Prostate gland (tissue), 2 donors: ENCODE results near the gene NKD2. TPM values are rescaled to one million over a fixed set of nuclear protein-coding genes. Genes with fewer than 3 reads are reported as not detected.

Experiments used
- DNase-seq: peaks from one replicate; pipeline ENCODE4 v3.0.0-alpha.2; 2019; ENCODE audit warnings: low spot score
- H3K27ac ChIP-seq, 2 donors: fragments of 200-600 bp; sonication (generic); 2 replicates each; pipeline ENCODE4 v1.5.1; 2017 to 2019
- H3K27me3 ChIP-seq: fragments of 200-600 bp; sonication (generic); replicated peaks from 2 replicates; pipeline ENCODE4 v1.5.1; 2019; ENCODE audit not compliant: insufficient read depth
- H3K36me3 ChIP-seq, 2 donors: fragments of 200-600 bp; sonication (generic); 1 replicate in 1 of 2; 2 replicates in 1 of 2; pipeline versions ENCODE4 v1.5.1 to v1.8.1; 2017 to 2019
- H3K4me1 ChIP-seq: fragments of 200-600 bp; sonication (generic); replicated peaks from 2 replicates; pipeline ENCODE4 v1.5.1; 2019
- H3K4me3 ChIP-seq, 2 donors: fragments of 200-600 bp; sonication (generic); 2 replicates each; pipeline ENCODE4 v1.5.1; 2017 to 2019
- H3K9me3 ChIP-seq: fragments of 200-600 bp; sonication (generic); 2 replicates; pipeline ENCODE4 v1.5.1; 2017
- CTCF ChIP-seq, 4 experiments: fragments of 200-600 bp in 2 of 4; fragments of 450-650 bp in 2 of 4; sonication (generic) in 2 of 4; IDR thresholded peaks; 1 replicate in 3 of 4; 2 replicates in 1 of 4; pipeline ENCODE4 v1.5.1; 2016 to 2019; ENCODE audit warnings: antibody characterized with exemption in 4 of 4, mild to moderate bottlenecking in 2 of 4, moderate library complexity in 2 of 4
- POLR2A ChIP-seq: fragments of 450-650 bp; IDR thresholded peaks from one replicate; pipeline ENCODE4 v1.6.1; 2016; ENCODE audit warnings: antibody characterized with exemption, mild to moderate bottlenecking
- POLR2AphosphoS5 ChIP-seq: sonication (generic); formaldehyde crosslinking; IDR thresholded peaks from one replicate; pipeline ENCODE4 v1.6.1; 2017; ENCODE audit warnings: antibody characterized with exemption
- WGBS: methylation state at CpG from one replicate; pipeline ENCODE4 v1.1.5; 2018; 5-methylcytosine and 5-hydroxymethylcytosine counted together
- intact Hi-C: fragments of 100-400 bp; cut with DNase I; formaldehyde crosslinking; loops from one replicate; pipeline ENCODE4 v1.14.2; 2022
- total RNA-seq, 2 donors: library from RNA; depleted of rRNA; stranded (reverse); fragments of >200 nt; gene quantifications; one replicate each; pipeline ENCODE4 v1.1.0, GENCODE V29; 2016

The NKD2 gene
- total RNA-seq, 2 donors from 2014 or later: 2.9 to 22.1 TPM

- intact Hi-C loops: no loop called here
- no peaks in the 10 kb centered on the region for H3K36me3 ChIP-seq
- 40% methylated on average over 14 of the region's 14 CpGs for whole genome bisulfite sequencing
- no peaks in the 10 kb centered on the region for H3K27me3 ChIP-seq
- no peaks in the 10 kb centered on the region for H3K4me1 ChIP-seq
- H3K9me3 ChIP-seq: no peaks in the 10 kb centered on the region
- no peak for DNase-seq
- TF ChIP-seq CTCF (IDR thresholded peaks at IDR 0.05) (peak in 2 of 4 experiments; percentile 9 to 40), POLR2AphosphoS5 (no peak)
- no peak overlapping the region for H3K4me3 ChIP-seq
- H3K27ac ChIP-seq: no peak overlapping the region
These were observed 18.6 kb upstream of the NKD2 start for GRCh38 chr5:989961-990530.

GRCh38 chr5:991472-992267, 16.9 kb upstream of the NKD2 start:
- no peaks in the 10 kb centered on the region for H3K36me3 ChIP-seq
- DNase-seq: peak; percentile 3
- WGBS: 88% methylated on average over 12 of the region's 12 CpGs

GRCh38 chr5:994272-994607, 14.4 kb upstream of the NKD2 start:
- H3K4me3 ChIP-seq: no peak overlapping the region
- H3K27me3 ChIP-seq: no peaks in the 10 kb centered on the region
- no peak overlapping the region for H3K27ac ChIP-seq
- DNase-seq: no peak
- TF ChIP-seq CTCF (IDR thresholded peaks at IDR 0.05) (no peak), POLR2A (no peak), POLR2AphosphoS5 (no peak)
- intact Hi-C loops: no loop called here
- no peaks in the 10 kb centered on the region for H3K36me3 ChIP-seq
- 96% methylated on average over 3 of the region's 3 CpGs for WGBS
- no peaks in the 10 kb centered on the region for H3K4me1 ChIP-seq
- no peaks in the 10 kb centered on the region for H3K9me3 ChIP-seq

More at GRCh38 chr5:991472-992267, 16.9 kb upstream of the NKD2 start:
- intact Hi-C loops: no loop called here
- Histone ChIP-seq H3K27ac (no peak overlapping the region), H3K4me1 (no peaks in the 10 kb centered on the region), H3K4me3 (no peak overlapping the region), H3K9me3 (no peaks in the 10 kb centered on the region), H3K27me3 (no peaks in the 10 kb centered on the region)
- TF ChIP-seq POLR2AphosphoS5: no peak
- no peak for TF ChIP-seq POLR2A
- no peak for TF ChIP-seq CTCF (IDR thresholded peaks at IDR 0.05)

GRCh38 chr5:994821-995220, 13.8 kb upstream of the NKD2 start:
- TF ChIP-seq POLR2A: no peak
- TF ChIP-seq CTCF (IDR thresholded peaks at IDR 0.05): no peak
- TF ChIP-seq POLR2AphosphoS5: no peak
- no peak overlapping the region for H3K27ac ChIP-seq
- WGBS: 96% methylated on average over 4 of the region's 4 CpGs

GRCh38 chr5:995318-995717, 13.3 kb upstream of the NKD2 start:
- H3K36me3 ChIP-seq: no peaks in the 10 kb centered on the region
- no peaks in the 10 kb centered on the region for H3K4me1 ChIP-seq
- no peak for DNase-seq
- no peak overlapping the region for H3K4me3 ChIP-seq
- WGBS: 90% methylated on average over 4 of the region's 4 CpGs
- TF ChIP-seq POLR2AphosphoS5 (no peak), POLR2A (no peak), CTCF (IDR thresholded peaks at IDR 0.05) (no peak)
- no peaks in the 10 kb centered on the region for H3K9me3 ChIP-seq
- intact Hi-C loops: no loop called here
- no peak overlapping the region for H3K27ac ChIP-seq
- H3K27me3 ChIP-seq: no peaks in the 10 kb centered on the region

More at GRCh38 chr5:994821-995220, 13.8 kb upstream of the NKD2 start:
- Histone ChIP-seq H3K36me3 (no peaks in the 10 kb centered on the region), H3K9me3 (no peaks in the 10 kb centered on the region), H3K27me3 (no peaks in the 10 kb centered on the region), H3K4me1 (no peaks in the 10 kb centered on the region), H3K4me3 (no peak overlapping the region)
- intact Hi-C loops: no loop called here
- DNase-seq: no peak
